ENCODE data around the gene SHISAL2A.
A peak's percentile ranks its signal among the peaks of the same experiment; 100 is the strongest.
"Not testable (repeated sequence)": the region's sequence is repeated elsewhere in the genome, so short reads cannot be mapped to it uniquely, and the experiment has no call there.

The SHISAL2A gene

DNA sequence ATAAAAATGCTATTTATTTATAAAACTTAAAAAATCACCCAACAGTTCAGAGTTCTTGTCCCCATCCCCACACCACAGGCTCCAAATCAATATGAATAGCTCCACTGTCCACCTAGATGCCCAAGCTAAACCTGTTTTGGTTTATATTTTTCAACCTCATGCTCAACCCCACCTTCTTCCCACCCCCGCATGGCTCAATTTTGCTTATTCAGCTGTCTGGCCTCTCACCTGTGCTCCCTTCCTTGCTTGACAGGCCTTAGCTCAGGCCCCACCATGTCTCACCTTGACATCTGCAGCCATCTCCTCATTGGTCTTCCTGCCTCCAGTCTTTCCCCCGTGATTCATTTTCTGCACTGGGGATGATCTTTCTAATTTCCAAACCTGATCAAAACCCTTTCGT lies 47.4 kb downstream of the SHISAL2A start:
- FAIRE-seq, result no peak

DNA sequence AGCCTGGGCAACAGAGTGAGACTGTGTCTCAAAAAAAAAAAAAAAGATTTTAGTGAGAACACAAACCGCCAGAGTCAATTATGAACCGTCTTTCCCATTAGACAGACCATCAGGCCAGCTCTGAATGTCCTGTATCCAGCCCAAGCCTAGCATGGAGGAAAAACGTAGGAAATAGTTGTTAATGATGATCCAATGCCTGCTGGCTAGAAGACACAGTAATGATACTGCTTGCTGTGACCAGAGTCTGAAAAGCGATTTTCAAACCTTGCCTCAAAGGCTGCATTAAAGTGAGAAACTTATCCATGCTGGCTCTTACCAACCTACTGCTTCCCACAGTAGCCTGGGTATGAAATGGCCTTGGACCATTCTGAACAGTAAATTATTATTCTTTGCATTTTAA lies 48.2 kb downstream of the SHISAL2A start:
- FAIRE-seq (no peak), DNase-seq (ENCODE audit: insufficient read length, low spot score) (no peak)

More for the DNA sequence above, 47.4 kb downstream of the SHISAL2A start:
- no peak for DNase-seq (ENCODE audit: insufficient read length, low spot score)

DNA sequence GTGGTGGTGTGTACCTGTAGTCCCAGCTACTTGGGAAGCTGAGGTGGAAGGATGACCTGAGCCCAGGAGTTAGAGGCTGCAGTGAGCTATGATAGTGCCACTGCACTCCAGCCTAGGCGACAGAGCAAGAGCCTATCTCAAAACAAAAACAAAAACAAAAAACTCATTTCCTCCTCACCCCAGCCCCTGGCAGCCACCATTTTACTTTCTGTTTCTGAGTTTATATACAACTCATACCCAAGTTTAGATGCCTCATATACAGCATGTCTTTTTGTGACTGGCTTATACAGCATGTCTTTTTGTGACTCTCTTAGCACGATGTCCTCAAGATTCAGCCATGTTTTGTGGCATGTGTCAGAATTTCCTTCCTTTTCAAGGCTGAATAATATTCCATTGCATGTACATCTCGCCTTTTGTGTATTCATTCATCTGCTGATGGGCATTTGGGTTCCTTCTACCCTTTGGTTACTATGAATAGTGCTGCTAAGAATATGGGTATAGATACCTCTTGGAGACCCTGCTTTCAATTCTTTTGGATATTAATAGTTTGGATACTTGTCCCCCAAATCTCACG lies 50.5 kb downstream of the SHISAL2A start:
- FAIRE-seq, result no peak
- no peak for DNase-seq (ENCODE audit: insufficient read length, low spot score)

DNA sequence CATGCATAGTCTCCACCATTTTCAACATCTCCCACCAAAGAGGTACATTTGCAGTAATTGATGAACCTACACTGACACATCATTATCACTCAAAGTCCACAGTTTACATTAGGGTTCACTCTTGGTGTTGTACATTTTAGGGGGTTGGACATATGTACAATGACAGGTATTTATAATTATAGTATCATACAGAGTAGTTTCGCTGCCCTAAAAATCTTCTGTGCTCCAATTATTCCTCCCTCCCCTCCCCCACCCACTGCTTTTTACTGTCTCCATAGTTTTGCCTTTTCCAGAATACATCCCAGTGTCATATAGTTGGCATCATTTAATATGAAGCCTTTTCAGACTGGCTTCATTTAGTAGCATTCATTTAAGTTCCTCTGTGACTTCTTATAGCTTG lies 51.6 kb downstream of the SHISAL2A start:
- DNase-seq (ENCODE audit: insufficient read length, low spot score) (no peak), FAIRE-seq (no peak)

DNA sequence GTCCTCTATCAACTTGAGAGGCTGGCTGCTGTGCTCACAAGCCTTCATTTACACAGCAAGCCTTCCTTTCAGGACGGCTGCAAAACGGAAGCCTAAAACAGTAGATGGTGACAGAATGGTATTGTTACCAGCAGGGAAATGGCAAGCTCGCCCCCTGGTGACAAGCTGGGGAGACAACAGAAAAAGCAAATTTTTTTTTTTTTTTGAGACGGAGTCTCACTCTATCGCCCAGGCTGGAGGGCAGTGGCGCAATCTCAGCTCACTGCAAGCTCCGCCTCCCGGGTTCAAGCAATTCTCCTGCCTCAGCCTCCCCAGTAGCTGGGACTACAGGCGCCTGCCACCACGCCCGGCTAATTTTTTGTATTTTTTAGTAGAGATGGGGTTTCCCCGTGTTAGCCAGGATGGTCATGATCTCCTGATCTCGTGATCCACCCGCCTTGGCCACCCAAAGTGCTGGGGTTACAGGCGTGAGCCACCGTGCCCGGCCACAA lies 53.3 kb downstream of the SHISAL2A start:
- not testable (repeated sequence) for FAIRE-seq
- peak; percentile 54 for DNase-seq (ENCODE audit: insufficient read length, low spot score)

- DNase-seq (ENCODE audit: insufficient read length, low spot score) (no peak), FAIRE-seq (no peak)
Observed at GRCh38 chr1:52686830-52687229, 53.9 kb downstream of the SHISAL2A start.

- DNase-seq (ENCODE audit: insufficient read length, low spot score) (no peak), FAIRE-seq (no peak)
Observed at GRCh38 chr1:52691821-52692220, 58.9 kb downstream of the SHISAL2A start.

GRCh38 chr1:52692697-52693096 lies 59.7 kb downstream of the SHISAL2A start:
- DNase-seq (ENCODE audit: insufficient read length, low spot score), result no peak
- FAIRE-seq, result no peak

DNA sequence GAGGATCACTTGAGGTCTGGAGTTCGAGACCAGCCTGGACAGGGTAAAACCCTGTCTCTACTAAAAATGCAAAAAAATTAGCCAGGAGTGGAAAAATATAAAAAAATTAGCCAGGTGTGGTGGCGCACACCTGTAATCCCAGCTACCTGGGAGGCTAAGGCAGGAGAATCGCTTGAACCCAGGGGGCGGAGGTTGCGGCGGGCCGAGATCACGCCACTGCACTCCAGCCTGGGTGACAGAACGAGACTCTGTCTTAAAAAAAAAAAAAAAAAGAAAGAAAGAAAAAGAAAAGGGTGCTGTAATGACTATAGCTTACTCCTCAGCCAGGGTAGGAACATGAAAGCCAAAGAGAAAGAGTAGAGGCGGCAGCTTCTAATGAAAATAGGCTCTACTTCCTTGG lies 60.4 kb downstream of the SHISAL2A start:
- DNase-seq (ENCODE audit: insufficient read length, low spot score); FAIRE-seq: not testable (repeated sequence)

DNA sequence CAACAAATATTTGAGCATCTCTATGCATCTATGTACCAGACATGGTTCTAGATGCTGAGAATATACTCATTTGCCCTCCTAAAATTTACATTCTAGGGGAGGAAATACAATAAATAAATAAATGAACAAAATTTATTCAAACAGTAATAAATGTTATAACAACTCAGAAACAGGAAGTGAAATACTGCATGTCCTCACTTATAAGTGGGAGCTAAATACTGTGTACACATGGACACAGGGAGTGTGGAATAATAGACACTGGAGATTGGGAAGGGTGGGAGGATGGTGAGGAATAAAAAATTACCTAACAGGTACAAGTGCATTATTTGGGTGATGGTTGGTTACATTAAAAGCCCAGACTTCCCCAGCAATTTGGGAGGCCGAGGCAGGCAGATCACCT lies 60.9 kb downstream of the SHISAL2A start:
- no peak for DNase-seq (ENCODE audit: insufficient read length, low spot score)
- no peak for FAIRE-seq

DNA sequence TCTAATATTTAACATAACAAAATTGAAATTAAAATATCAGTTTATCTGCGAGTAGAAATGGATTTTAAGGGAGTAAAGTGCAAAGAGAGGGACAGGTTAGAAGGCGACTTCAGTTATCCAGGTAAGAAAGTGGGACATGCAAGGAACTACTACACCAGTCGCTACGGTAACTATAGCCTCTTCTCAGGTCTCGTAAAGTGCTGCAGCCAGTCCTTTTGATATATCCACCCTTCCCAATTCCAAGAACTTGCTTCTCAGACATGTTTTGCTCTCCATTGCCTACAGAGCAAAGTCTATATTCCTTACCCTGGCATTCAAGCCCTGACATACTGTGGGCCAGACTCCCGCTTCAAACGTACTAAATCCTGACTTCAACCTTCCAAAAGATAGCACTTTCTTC lies 62.7 kb downstream of the SHISAL2A start:
- FAIRE-seq, result no peak
- DNase-seq (ENCODE audit: insufficient read length, low spot score), result no peak

- FAIRE-seq (no peak), DNase-seq (ENCODE audit: insufficient read length, low spot score) (peak; percentile 74)
Observed at GRCh38 chr1:52697795-52698674, 65.1 kb downstream of the SHISAL2A start, which contains the start of gene COA7. Gene COA7 (minus strand): TSS chr1:52698347. CDS start chr1:52698326, 21 bp downstream.

GRCh38 chr1:52702886-52703787 lies 70.2 kb downstream of the SHISAL2A start:
- DNase-seq (ENCODE audit: insufficient read length, low spot score) (peak; percentile 90), FAIRE-seq (no peak)

- FAIRE-seq (no peak), DNase-seq (ENCODE audit: insufficient read length, low spot score) (no peak)
Observed at GRCh38 chr1:52706136-52706670, 73.2 kb downstream of the SHISAL2A start.
